ENCODE results near the gene DNTT. TPM values are rescaled to one million over a fixed set of nuclear protein-coding genes. Genes with fewer than 3 reads are reported as not detected.

Gene DNTT
- polyA plus RNA-seq (2013, experiment 1 of 4) = not detected
- not detected for polyA plus RNA-seq (2013, experiment 2 of 4)
- not detected for polyA plus RNA-seq (2013, experiment 3 of 4)
- not detected for polyA plus RNA-seq (2013, experiment 4 of 4)

DNA sequence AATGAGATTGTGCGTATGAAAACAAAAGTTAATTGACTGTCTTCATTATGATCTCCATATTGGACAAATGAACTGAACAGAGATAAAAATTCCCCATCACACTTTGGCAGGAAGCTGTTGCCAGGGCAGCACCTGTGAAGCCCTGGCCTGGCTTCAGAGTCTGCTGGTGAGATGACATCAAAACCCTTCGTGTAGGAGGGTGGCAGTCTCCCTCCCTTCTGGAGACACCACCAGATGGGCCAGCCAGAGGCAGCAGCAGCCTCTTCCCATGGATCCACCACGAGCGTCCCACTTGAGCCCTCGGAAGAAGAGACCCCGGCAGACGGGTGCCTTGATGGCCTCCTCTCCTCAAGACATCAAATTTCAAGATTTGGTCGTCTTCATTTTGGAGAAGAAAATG, at the start of gene DNTT:
DNTT (plus strand) TSS at position 205 of the 400 bp plus-strand sequence; CDS start at position 269, 64 bp downstream.
- Histone ChIP-seq H3K27ac (ENCODE audit: insufficient read depth, low read depth, low read length, poor library complexity, severe bottlenecking) (no peak within 1 kb of the TSS), H3K36me3 (ENCODE audit: control insufficient read depth, insufficient read depth, low read length) (no peaks in the 10 kb centered on the region), H3K9me3 (ENCODE audit: control insufficient read depth, low read length) (no peaks in the 10 kb centered on the region), H3K4me1 (ENCODE audit: control insufficient read depth, insufficient read depth, low read length) (peaks cover 12% of the 10 kb centered on the region), H3K4me3 (ENCODE audit: insufficient read depth, low read depth, low read length) (no peak within 1 kb of the TSS), H3K27me3 (ENCODE audit: control insufficient read depth, insufficient read depth, low read length, poor library complexity, severe bottlenecking) (no peaks in the 10 kb centered on the region)
- WGBS, 2 experiments = 93 to 96% methylated on average over 7 to 8 of the region's 8 CpGs

DNA sequence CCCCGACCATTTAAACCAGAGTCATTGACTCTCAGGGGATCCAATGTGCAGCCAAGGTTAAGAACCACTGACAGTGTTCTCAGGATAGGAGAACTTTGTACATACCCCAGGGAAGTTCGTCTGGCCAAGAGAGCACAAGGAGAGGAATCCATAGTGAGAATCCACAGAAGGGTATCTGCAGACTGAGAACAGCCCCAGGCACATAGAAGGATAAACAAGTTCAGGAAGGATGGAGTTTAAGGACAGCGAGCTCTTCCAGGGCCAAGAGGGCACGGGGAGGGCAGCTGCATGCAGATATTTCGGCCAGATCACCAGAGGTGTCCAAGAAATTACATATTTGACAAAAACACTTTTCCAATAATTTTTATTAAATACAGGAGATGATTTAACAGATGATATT, 49.3 kb upstream of the DNTT start:
- no peaks in the 10 kb centered on the region for H3K9me3 ChIP-seq (ENCODE audit: control insufficient read depth, low read length)
- H3K27ac ChIP-seq (ENCODE audit: insufficient read depth, low read depth, low read length, poor library complexity, severe bottlenecking) = no peak overlapping the region
- no peaks in the 10 kb centered on the region for H3K36me3 ChIP-seq (ENCODE audit: control insufficient read depth, insufficient read depth, low read length)
- no peak overlapping the region for H3K4me3 ChIP-seq (ENCODE audit: insufficient read depth, low read depth, low read length)
- no peaks in the 10 kb centered on the region for H3K27me3 ChIP-seq (ENCODE audit: control insufficient read depth, insufficient read depth, low read length, poor library complexity, severe bottlenecking)
- WGBS, 2 experiments = 84 to 91% methylated on average over 4 to 5 of the region's 5 CpGs
- no peaks in the 10 kb centered on the region for H3K4me1 ChIP-seq (ENCODE audit: control insufficient read depth, insufficient read depth, low read length)

DNA sequence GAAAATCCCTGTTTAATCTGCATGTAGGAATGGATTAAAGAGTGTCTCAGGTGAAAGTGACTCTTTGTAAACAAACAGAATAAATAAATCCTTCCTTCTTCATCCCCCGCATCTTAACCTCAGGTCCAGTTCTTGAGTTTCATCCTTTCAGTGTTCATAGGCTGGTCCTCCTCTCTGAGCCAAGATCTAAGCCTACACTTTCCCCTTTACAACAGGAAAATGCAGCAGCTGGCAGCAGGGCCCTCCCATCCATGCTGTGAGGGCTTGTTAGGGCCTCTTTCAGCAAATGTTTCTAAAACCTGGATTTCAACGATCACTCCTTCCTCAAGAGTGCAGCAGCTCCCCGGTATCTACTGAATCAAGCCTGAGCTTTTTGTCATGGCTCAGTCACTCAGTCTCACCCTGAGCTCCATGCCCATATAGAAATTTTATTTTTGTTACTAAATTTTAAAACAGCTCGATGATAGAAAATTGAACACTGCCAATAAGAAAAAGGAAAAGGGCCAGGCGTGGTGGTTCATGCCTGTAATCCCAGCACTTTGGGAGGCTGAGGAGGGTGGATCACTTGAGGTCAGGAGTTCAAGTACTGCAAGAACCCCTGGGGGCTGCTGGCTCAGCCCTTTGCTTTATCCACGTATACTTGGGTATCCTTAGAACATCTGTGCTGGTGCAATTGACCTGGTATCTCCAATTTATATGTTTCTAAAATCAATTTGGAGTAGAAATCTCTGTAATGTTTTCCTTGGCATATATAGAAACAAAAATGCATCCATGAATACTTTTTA, 48.5 kb upstream of the DNTT start:
- Histone ChIP-seq H3K9me3 (ENCODE audit: control insufficient read depth, low read length) (no peaks in the 10 kb centered on the region), H3K36me3 (ENCODE audit: control insufficient read depth, insufficient read depth, low read length) (no peaks in the 10 kb centered on the region), H3K27ac (ENCODE audit: insufficient read depth, low read depth, low read length, poor library complexity, severe bottlenecking) (no peak overlapping the region), H3K4me3 (ENCODE audit: insufficient read depth, low read depth, low read length) (no peak overlapping the region), H3K27me3 (ENCODE audit: control insufficient read depth, insufficient read depth, low read length, poor library complexity, severe bottlenecking) (no peaks in the 10 kb centered on the region), H3K4me1 (ENCODE audit: control insufficient read depth, insufficient read depth, low read length) (no peaks in the 10 kb centered on the region)
- WGBS, 2 experiments = 49% methylated on average over 6 of the region's 6 CpGs

DNA sequence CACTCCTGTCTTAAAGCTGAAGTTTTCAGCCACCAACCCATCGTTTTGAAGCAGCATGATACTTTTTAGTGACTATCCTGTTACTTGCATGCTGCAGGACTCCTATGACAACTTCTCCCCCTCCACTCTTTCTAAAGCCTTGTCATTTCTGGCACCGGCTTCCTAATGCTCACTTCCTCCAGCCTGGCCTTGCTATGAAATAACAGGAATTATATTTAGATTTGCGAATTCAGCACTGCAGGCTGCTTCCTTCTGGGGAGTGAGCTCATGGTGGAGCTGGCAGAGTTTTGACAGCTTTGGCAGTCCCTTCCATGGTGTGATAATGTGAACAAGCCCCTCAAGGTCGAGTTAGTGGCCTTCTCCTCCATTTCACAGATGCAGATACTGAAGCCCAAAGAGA, 46.3 kb upstream of the DNTT start:
- Histone ChIP-seq H3K9me3 (ENCODE audit: control insufficient read depth, low read length) (no peaks in the 10 kb centered on the region), H3K4me1 (ENCODE audit: control insufficient read depth, insufficient read depth, low read length) (no peaks in the 10 kb centered on the region), H3K36me3 (ENCODE audit: control insufficient read depth, insufficient read depth, low read length) (no peaks in the 10 kb centered on the region), H3K27ac (ENCODE audit: insufficient read depth, low read depth, low read length, poor library complexity, severe bottlenecking) (no peak overlapping the region), H3K4me3 (ENCODE audit: insufficient read depth, low read depth, low read length) (no peak overlapping the region), H3K27me3 (ENCODE audit: control insufficient read depth, insufficient read depth, low read length, poor library complexity, severe bottlenecking) (no peaks in the 10 kb centered on the region)
- 80 to 92% methylated on average over 4 of the region's 4 CpGs for WGBS, 2 experiments

DNA sequence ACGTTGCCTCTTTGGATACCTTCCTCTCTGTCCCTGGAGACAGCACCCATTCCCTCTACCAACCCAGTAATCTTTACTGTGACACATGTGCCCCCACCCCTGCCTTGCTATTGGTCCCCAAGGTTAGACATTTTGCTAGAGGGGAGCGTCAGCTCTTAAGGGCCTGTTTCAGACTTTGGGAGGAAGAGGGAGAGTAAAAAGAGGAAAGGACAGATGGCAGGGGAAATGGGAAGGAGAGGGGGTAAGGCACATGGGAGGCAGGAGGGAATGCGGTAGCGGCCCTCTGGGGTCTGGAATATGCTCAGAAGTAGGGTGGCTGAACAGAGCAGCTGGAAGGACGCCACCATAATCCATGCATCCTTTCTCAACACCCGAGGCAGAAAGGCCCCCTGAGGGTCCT, 45.1 kb upstream of the DNTT start:
- WGBS, 2 experiments = 82 to 88% methylated on average over 6 of the region's 6 CpGs

DNA sequence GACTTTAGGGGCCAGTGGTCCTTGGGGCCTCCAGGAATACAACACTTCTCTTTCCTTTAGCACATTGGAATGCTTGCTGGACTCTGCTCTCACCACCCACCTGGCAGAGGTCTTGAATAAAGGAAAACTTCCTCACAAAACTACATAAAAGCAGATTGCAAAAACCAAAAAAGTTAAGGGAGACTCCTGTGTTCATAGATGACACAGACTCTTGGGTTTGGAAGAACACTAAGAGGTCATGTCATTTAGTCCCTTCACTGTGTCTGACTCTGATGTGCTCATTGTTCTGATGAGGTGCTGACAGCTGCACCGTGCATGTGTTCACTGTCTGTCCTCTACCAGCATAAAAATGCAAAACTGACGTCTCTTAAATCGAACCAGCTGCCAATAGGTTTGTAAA, 44.2 kb upstream of the DNTT start:
- Histone ChIP-seq H3K27ac (ENCODE audit: insufficient read depth, low read depth, low read length, poor library complexity, severe bottlenecking) (no peak overlapping the region), H3K36me3 (ENCODE audit: control insufficient read depth, insufficient read depth, low read length) (no peaks in the 10 kb centered on the region), H3K9me3 (ENCODE audit: control insufficient read depth, low read length) (no peaks in the 10 kb centered on the region), H3K4me3 (ENCODE audit: insufficient read depth, low read depth, low read length) (no peak overlapping the region), H3K4me1 (ENCODE audit: control insufficient read depth, insufficient read depth, low read length) (no peaks in the 10 kb centered on the region), H3K27me3 (ENCODE audit: control insufficient read depth, insufficient read depth, low read length, poor library complexity, severe bottlenecking) (no peaks in the 10 kb centered on the region)
- 94 to 95% methylated on average over 3 of the region's 3 CpGs for WGBS, 2 experiments

More for the DNA sequence above, 45.1 kb upstream of the DNTT start:
- Histone ChIP-seq H3K4me1 (ENCODE audit: control insufficient read depth, insufficient read depth, low read length) (no peaks in the 10 kb centered on the region), H3K9me3 (ENCODE audit: control insufficient read depth, low read length) (no peaks in the 10 kb centered on the region), H3K36me3 (ENCODE audit: control insufficient read depth, insufficient read depth, low read length) (no peaks in the 10 kb centered on the region), H3K27ac (ENCODE audit: insufficient read depth, low read depth, low read length, poor library complexity, severe bottlenecking) (no peak overlapping the region), H3K27me3 (ENCODE audit: control insufficient read depth, insufficient read depth, low read length, poor library complexity, severe bottlenecking) (no peaks in the 10 kb centered on the region), H3K4me3 (ENCODE audit: insufficient read depth, low read depth, low read length) (no peak overlapping the region)

DNA sequence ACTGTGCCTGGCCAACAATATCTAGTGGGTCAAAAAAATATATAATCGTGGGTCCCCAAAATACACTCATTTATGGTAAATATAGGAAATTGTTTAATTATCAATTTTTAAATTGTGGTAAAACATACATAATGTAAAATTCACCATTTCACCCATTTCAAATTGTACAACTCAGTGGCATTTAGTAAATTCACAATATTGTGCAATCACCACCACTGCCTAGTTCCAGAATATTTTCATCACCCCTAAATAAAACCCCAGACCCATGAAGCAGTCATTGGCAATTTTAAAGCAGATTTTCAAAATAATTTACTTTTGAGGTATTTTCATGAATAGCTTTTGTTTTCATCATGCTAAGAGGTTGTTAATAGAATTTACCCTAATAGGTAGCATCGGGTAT, 43.1 kb upstream of the DNTT start:
- 86 to 92% methylated on average over 1 of the region's 2 CpGs for WGBS, 2 experiments
- Histone ChIP-seq H3K4me3 (ENCODE audit: insufficient read depth, low read depth, low read length) (no peak overlapping the region), H3K27ac (ENCODE audit: insufficient read depth, low read depth, low read length, poor library complexity, severe bottlenecking) (no peak overlapping the region), H3K4me1 (ENCODE audit: control insufficient read depth, insufficient read depth, low read length) (no peaks in the 10 kb centered on the region), H3K36me3 (ENCODE audit: control insufficient read depth, insufficient read depth, low read length) (no peaks in the 10 kb centered on the region), H3K9me3 (ENCODE audit: control insufficient read depth, low read length) (no peaks in the 10 kb centered on the region), H3K27me3 (ENCODE audit: control insufficient read depth, insufficient read depth, low read length, poor library complexity, severe bottlenecking) (no peaks in the 10 kb centered on the region)

DNA sequence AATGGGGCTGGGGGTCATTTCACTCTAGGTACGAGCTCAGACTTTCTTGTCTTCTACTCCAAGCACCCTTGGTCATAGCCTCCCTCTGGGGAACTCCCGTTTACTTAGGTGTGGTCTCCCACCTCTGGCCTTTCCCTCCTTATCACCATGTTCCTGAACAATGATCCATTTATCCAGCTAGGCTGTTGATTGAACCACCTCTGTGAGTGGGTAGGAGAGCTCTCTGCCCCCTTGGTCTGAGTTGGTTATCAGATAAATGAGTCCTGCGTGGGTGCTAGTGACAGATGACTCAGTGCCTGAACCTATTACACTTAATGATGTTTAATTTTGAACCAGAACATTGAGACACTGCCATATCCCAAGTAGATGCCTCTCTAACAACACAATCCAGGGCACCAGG, 42.3 kb upstream of the DNTT start:
- no peaks in the 10 kb centered on the region for H3K9me3 ChIP-seq (ENCODE audit: control insufficient read depth, low read length)
- H3K4me3 ChIP-seq (ENCODE audit: insufficient read depth, low read depth, low read length) = no peak overlapping the region
- no peaks in the 10 kb centered on the region for H3K36me3 ChIP-seq (ENCODE audit: control insufficient read depth, insufficient read depth, low read length)
- H3K27me3 ChIP-seq (ENCODE audit: control insufficient read depth, insufficient read depth, low read length, poor library complexity, severe bottlenecking) = no peaks in the 10 kb centered on the region
- no peak overlapping the region for H3K27ac ChIP-seq (ENCODE audit: insufficient read depth, low read depth, low read length, poor library complexity, severe bottlenecking)
- no peaks in the 10 kb centered on the region for H3K4me1 ChIP-seq (ENCODE audit: control insufficient read depth, insufficient read depth, low read length)
- WGBS, 2 experiments = 93 to 95% methylated on average over 3 of the region's 3 CpGs

DNA sequence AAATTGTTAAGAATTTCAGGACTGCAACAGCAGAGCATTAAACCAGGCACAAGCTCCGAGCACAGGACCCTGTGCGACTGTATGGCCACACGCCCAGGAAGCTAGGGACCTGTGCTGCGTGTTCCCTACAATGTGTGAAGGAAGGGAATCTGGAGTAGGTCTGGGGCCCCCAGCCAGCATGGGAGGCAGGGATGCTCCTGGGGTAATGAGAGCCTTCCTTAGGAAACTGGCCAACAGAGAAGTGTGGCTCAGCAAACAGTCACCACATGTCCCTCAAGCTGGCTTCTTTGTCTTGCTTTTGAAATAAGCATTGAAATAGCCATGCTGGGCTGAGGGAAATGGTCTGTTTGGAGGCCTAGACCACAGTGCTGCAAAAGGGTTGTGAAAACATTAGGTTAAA, 41.1 kb upstream of the DNTT start:
- no peak overlapping the region for H3K27ac ChIP-seq (ENCODE audit: insufficient read depth, low read depth, low read length, poor library complexity, severe bottlenecking)
- WGBS, 2 experiments = 91 to 93% methylated on average over 4 of the region's 4 CpGs
- no peaks in the 10 kb centered on the region for H3K4me1 ChIP-seq (ENCODE audit: control insufficient read depth, insufficient read depth, low read length)
- H3K36me3 ChIP-seq (ENCODE audit: control insufficient read depth, insufficient read depth, low read length) = no peaks in the 10 kb centered on the region
- no peak overlapping the region for H3K4me3 ChIP-seq (ENCODE audit: insufficient read depth, low read depth, low read length)
- H3K9me3 ChIP-seq (ENCODE audit: control insufficient read depth, low read length) = no peaks in the 10 kb centered on the region
- no peaks in the 10 kb centered on the region for H3K27me3 ChIP-seq (ENCODE audit: control insufficient read depth, insufficient read depth, low read length, poor library complexity, severe bottlenecking)

DNA sequence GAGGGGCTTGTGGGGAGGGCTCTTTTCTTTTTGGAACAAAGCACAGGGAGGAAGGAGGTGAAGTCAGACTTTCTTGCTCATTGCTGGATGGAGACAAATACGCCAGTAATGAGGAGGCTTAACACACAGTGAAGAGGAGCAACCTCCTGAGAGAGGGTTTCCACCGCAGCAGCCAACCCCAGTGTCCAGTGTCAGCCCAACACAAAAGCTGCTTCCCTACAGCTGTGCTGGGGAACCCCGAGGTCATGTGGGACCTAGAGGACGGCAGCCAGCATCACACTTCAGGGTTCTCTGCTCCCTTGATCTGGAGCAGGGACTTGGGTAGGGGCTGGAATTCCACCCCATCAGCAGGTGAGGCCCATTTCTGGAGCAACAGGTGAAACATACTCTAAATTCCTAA, 40.6 kb upstream of the DNTT start:
- Histone ChIP-seq H3K27ac (ENCODE audit: insufficient read depth, low read depth, low read length, poor library complexity, severe bottlenecking) (no peak overlapping the region), H3K9me3 (ENCODE audit: control insufficient read depth, low read length) (no peaks in the 10 kb centered on the region), H3K4me1 (ENCODE audit: control insufficient read depth, insufficient read depth, low read length) (no peaks in the 10 kb centered on the region), H3K36me3 (ENCODE audit: control insufficient read depth, insufficient read depth, low read length) (no peaks in the 10 kb centered on the region), H3K27me3 (ENCODE audit: control insufficient read depth, insufficient read depth, low read length, poor library complexity, severe bottlenecking) (no peaks in the 10 kb centered on the region), H3K4me3 (ENCODE audit: insufficient read depth, low read depth, low read length) (no peak overlapping the region)
- WGBS, 2 experiments = 93 to 94% methylated on average over 4 of the region's 4 CpGs
